Sigmoid colon (tissue), 7 donors: ENCODE data around the gene TSEN54. TPM values are rescaled to one million over a fixed set of nuclear protein-coding genes. Genes with fewer than 3 reads are reported as not detected.

ENCODE experiments used
- DNase-seq: peaks from one replicate; pipeline ENCODE4 v3.0.0-alpha.2; 2019
- H3K27ac ChIP-seq, 4 donors: fragments of 200-600 bp; sonication (generic); one replicate each; pipeline ENCODE4 v1.5.1; 2016 to 2019; ENCODE audit warnings: mild to moderate bottlenecking in 1 of 4
- H3K27me3 ChIP-seq, 3 donors: fragments of 200-600 bp; sonication (generic); one replicate each; pipeline ENCODE4 v1.5.1; 2019; ENCODE audit warnings: mild to moderate bottlenecking in 1 of 3
- H3K36me3 ChIP-seq, 4 donors: fragments of 200-600 bp; sonication (generic); one replicate each; pipeline ENCODE4 v1.5.1; 2016 to 2019
- H3K4me1 ChIP-seq, 4 donors: fragments of 200-600 bp; sonication (generic); one replicate each; pipeline ENCODE4 v1.5.1; 2017 to 2019
- H3K4me3 ChIP-seq, 4 donors: fragments of 200-600 bp; sonication (generic); one replicate each; pipeline ENCODE4 v1.5.1; 2017 to 2019; ENCODE audit warnings: mild to moderate bottlenecking in 2 of 4, moderate library complexity in 1 of 4
- H3K9me3 ChIP-seq, 4 donors: fragments of 200-600 bp in 3 of 4; sonication (generic) in 3 of 4; one replicate each; pipeline versions ENCODE4 v1.5.1 to v1.6.1; 2013 to 2019
- EP300 ChIP-seq, 4 donors: sonication (generic); formaldehyde crosslinking; IDR thresholded peaks; one replicate each; pipeline ENCODE4 v1.6.1; 2017; ENCODE audit warnings: antibody characterized with exemption in 4 of 4
- POLR2A ChIP-seq, 2 donors: fragments of 450-650 bp; IDR thresholded peaks; one replicate each; pipeline ENCODE4 v1.6.1; 2016; ENCODE audit warnings: antibody characterized with exemption in 2 of 2, mild to moderate bottlenecking in 2 of 2, moderate library complexity in 2 of 2
- POLR2AphosphoS5 ChIP-seq, 4 donors: sonication (generic); formaldehyde crosslinking; IDR thresholded peaks; one replicate each; pipeline ENCODE4 v1.6.1; 2017; ENCODE audit warnings: antibody characterized with exemption in 4 of 4
- WGBS, 2 donors: extraction: QIAGEN DNeasy Blood & Tissue Kit; methylation state at CpG; one replicate each; pipeline ENCODE4 v1.1.7; 2013; 5-methylcytosine and 5-hydroxymethylcytosine counted together
- intact Hi-C: fragments of 100-400 bp; cut with DNase I; formaldehyde crosslinking; loops from one replicate; pipeline ENCODE4 v1.15.1; 2023
- polyA plus RNA-seq, 3 donors: library from polyadenylated mRNA; stranded (reverse); fragments of 200-250 nt; gene quantifications; one replicate each; pipeline ENCODE4 v1.2.3, GENCODE V29; 2013
- total RNA-seq, 4 donors: library from RNA; depleted of rRNA; stranded (reverse); fragments of >200 nt; gene quantifications; one replicate each; pipeline ENCODE4 v1.1.0, GENCODE V29; 2016
- TF ChIP-seq, protein P1 (sequence below), 4 experiments: fragments of 450-650 bp in 3 of 4; fragments of 200-600 bp in 1 of 4; IDR thresholded peaks; one replicate each; pipeline ENCODE4 v1.5.1; 2016 to 2019; ENCODE audit warnings: antibody characterized with exemption in 4 of 4, mild to moderate bottlenecking in 3 of 4, moderate library complexity in 2 of 4
- donor health status: healthy with polysubstance abuse.
- donor health status: Bipolar disorder and iron deficiency.
- donor health status: healthy.

The TSEN54 gene
- total and polyA plus RNA-seq, 7 donors = 11.1 to 43.7 (median 25.3) TPM

DNA sequence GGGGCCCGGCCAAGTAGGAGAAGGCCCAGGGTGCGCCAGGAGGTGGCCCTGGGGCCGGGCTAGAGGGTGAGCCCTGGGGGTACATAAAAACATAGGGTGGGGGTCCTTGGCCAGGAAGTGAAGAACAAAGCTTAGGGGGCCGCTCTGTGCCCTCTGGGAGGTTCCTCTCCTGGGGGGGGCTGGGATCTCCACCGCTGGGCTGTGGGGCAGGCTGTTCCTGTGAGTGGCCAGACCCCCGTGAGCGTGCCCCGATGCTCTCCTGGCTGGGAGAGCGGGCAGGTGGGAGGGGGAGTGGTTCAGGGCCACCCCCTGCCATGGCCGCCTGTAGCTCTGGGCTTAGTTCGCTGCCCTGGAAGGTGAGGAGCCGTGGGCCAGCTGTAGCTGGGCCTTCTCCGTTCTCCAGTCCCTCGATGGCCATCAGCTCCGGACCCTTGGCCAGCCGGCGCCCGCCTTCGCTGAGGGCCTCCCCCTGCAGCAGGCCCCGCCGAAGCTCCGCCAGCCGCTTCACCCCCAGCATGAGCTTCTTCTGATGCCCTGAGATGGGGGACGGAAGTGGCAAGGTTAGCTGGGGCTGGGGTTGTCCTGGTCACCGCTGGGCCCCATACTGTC is 13.5 kb upstream of the TSEN54 start:
- peak overlapping the region in 2 of 4 donors; percentile 2 to 60 for H3K27ac ChIP-seq
- TF ChIP-seq, protein P1, sequence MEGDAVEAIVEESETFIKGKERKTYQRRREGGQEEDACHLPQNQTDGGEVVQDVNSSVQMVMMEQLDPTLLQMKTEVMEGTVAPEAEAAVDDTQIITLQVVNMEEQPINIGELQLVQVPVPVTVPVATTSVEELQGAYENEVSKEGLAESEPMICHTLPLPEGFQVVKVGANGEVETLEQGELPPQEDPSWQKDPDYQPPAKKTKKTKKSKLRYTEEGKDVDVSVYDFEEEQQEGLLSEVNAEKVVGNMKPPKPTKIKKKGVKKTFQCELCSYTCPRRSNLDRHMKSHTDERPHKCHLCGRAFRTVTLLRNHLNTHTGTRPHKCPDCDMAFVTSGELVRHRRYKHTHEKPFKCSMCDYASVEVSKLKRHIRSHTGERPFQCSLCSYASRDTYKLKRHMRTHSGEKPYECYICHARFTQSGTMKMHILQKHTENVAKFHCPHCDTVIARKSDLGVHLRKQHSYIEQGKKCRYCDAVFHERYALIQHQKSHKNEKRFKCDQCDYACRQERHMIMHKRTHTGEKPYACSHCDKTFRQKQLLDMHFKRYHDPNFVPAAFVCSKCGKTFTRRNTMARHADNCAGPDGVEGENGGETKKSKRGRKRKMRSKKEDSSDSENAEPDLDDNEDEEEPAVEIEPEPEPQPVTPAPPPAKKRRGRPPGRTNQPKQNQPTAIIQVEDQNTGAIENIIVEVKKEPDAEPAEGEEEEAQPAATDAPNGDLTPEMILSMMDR (IDR thresholded peaks at IDR 0.05) = no peak
- TF ChIP-seq EP300 (IDR thresholded peaks at IDR 0.05) = no peak
- TF ChIP-seq POLR2A (IDR thresholded peaks at IDR 0.05) = no peak
- TF ChIP-seq POLR2AphosphoS5 (IDR thresholded peaks at IDR 0.05) = no peak
- peaks cover 0 to 40% (median 21%) of the 10 kb centered on the region in 4 donors for H3K4me1 ChIP-seq
- H3K9me3 ChIP-seq = no peaks in the 10 kb centered on the region
- H3K27me3 ChIP-seq = no peaks in the 10 kb centered on the region
- 93 to 94% methylated on average over 25 of the region's 25 CpGs for WGBS, 2 donors
- H3K4me3 ChIP-seq = no peak overlapping the region
- DNase-seq = no peak
- H3K36me3 ChIP-seq = peaks cover 0 to 69% (median 41%) of the 10 kb centered on the region in 4 donors
- intact Hi-C loops = no loop called here

DNA sequence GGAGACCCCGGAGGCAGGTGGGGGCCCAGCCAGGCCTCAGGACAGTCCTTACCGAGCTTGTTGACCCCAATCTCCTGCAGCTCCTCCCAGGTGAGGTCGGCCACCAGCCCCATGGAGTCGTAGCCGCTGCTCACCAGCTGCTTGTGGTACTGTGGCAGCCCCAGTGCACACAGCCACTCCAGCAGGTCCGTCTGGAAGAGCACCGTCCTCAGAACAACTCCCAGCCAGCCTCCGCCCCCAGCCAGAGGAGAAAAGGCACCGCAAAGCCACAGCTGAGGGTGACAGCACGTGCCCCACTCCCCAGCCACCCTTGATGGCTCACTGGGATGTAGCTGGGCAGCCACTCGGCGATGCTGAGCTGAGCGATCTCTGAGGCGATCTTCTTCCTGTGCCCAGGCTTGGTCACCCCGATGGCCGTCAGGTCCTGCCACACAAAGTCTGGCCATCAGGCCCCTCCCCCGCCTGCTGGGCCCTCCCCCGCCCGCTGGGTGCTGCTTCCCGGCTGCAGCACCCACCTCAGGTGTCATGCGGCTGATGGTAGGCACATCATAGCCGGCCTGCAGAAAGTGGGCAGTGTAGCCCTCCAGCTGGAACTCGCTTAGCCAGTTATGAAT is 12.9 kb upstream of the TSEN54 start:
- TF ChIP-seq POLR2A (IDR thresholded peaks at IDR 0.05) = no peak
- TF ChIP-seq, protein P1 (IDR thresholded peaks at IDR 0.05) = no peak
- TF ChIP-seq POLR2AphosphoS5 (IDR thresholded peaks at IDR 0.05) = no peak
- TF ChIP-seq EP300 (IDR thresholded peaks at IDR 0.05) = no peak
- intact Hi-C loops = no loop called here
- Histone ChIP-seq H3K27me3 (no peaks in the 10 kb centered on the region), H3K27ac (peak overlapping the region in 1 of 4 donors; percentile 2), H3K9me3 (no peaks in the 10 kb centered on the region), H3K36me3 (peaks cover 0 to 64% (median 36%) of the 10 kb centered on the region in 4 donors), H3K4me3 (no peak overlapping the region), H3K4me1 (peaks cover 0 to 45% (median 26%) of the 10 kb centered on the region in 4 donors)
- no peak for DNase-seq
- WGBS, 2 donors = 86 to 88% methylated on average over 23 of the region's 23 CpGs

GRCh38 chr17:75503976-75504346 is 12.4 kb upstream of the TSEN54 start:
- Histone ChIP-seq H3K4me3 (no peak overlapping the region), H3K27ac (no peak overlapping the region), H3K9me3 (no peaks in the 10 kb centered on the region), H3K27me3 (no peaks in the 10 kb centered on the region), H3K36me3 (peaks cover 0 to 64% (median 36%) of the 10 kb centered on the region in 4 donors), H3K4me1 (peaks cover 0 to 45% (median 30%) of the 10 kb centered on the region in 4 donors)
- no peak for TF ChIP-seq POLR2A (IDR thresholded peaks at IDR 0.05)
- TF ChIP-seq EP300 (IDR thresholded peaks at IDR 0.05) = no peak
- TF ChIP-seq, protein P1 (IDR thresholded peaks at IDR 0.05) = no peak
- 68 to 78% methylated on average over 13 of the region's 13 CpGs for WGBS, 2 donors
- DNase-seq = no peak
- intact Hi-C loops = no loop called here

- TF ChIP-seq, protein P1 (IDR thresholded peaks at IDR 0.05) = peak in 2 of 4 experiments; percentile 24 to 33
- TF ChIP-seq POLR2A (IDR thresholded peaks at IDR 0.05) = no peak
- H3K4me3 ChIP-seq = no peak overlapping the region
- WGBS, 2 donors = 71 to 78% methylated on average over 32 of the region's 32 CpGs
- peak overlapping the region in 1 of 4 donors; percentile 38 for H3K27ac ChIP-seq
- DNase-seq = no peak
- no peaks in the 10 kb centered on the region for H3K9me3 ChIP-seq
- H3K36me3 ChIP-seq = peaks cover 0 to 64% (median 36%) of the 10 kb centered on the region in 4 donors
- H3K27me3 ChIP-seq = no peaks in the 10 kb centered on the region
- intact Hi-C loops = no loop called here
- H3K4me1 ChIP-seq = peaks cover 0 to 45% (median 33%) of the 10 kb centered on the region in 4 donors
These were observed 11.8 kb upstream of the TSEN54 start for GRCh38 chr17:75504347-75505151.
